AG09309 (cell line): ENCODE results near the gene TEX51.

Experiments
- DNase-seq: peaks from one replicate; pipeline ENCODE4 v3.0.0-alpha.2; 2010; ENCODE audit warnings: low read depth
- H3K4me3 ChIP-seq: 2 replicates; pipeline ENCODE4 v1.5.1; 2011; ENCODE audit warnings: mild to moderate bottlenecking, low read depth, low read length, moderate library complexity; ENCODE audit not compliant: control insufficient read depth
- TF ChIP-seq, protein P1 (sequence below): IDR thresholded peaks from 2 replicates; pipeline ENCODE4 v1.5.1; 2011; ENCODE audit warnings: mild to moderate bottlenecking, low read depth, low read length, inconsistent platforms; ENCODE audit not compliant: insufficient read depth, control insufficient read depth; ENCODE audit errors: missing control alignments

Gene TEX51

DNA sequence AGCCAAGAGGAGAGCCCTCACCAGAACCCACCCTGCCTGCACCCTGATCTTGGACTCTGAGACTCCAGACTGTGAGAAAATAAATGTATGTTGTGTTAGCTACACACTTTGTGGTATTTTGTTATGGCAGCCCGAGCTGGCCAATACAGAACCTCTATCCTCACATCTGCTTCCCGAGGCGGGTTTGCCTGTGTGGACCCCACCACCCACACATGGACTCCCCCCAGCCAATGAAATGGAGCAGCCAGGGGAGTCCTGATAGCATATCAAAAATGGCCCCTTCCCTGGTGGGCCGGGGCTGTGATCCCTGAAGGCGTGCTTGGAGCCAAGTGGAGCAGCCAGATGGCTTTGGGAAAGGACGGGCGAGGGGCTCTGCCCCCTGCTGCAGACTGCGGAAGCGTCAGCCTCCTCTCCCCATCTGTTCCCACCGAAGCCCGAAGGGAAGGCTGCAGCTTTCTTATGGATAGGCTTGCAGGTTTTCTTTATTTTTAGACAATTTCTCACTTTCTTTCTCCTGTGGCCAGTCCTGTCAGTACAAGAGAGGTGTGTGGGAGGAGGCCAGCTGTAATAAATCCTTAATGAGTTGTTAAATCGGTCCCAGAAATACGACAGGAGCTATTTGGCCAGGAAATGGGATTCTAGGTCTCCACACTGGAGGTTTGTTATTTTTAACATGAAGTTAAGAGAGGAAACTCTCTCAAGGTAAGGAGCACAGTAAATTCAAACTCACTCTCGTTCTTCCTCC lies 34.4 kb downstream of the TEX51 start:
- TF ChIP-seq, protein P1, sequence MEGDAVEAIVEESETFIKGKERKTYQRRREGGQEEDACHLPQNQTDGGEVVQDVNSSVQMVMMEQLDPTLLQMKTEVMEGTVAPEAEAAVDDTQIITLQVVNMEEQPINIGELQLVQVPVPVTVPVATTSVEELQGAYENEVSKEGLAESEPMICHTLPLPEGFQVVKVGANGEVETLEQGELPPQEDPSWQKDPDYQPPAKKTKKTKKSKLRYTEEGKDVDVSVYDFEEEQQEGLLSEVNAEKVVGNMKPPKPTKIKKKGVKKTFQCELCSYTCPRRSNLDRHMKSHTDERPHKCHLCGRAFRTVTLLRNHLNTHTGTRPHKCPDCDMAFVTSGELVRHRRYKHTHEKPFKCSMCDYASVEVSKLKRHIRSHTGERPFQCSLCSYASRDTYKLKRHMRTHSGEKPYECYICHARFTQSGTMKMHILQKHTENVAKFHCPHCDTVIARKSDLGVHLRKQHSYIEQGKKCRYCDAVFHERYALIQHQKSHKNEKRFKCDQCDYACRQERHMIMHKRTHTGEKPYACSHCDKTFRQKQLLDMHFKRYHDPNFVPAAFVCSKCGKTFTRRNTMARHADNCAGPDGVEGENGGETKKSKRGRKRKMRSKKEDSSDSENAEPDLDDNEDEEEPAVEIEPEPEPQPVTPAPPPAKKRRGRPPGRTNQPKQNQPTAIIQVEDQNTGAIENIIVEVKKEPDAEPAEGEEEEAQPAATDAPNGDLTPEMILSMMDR, result no peak
- no peak for DNase-seq
- no peak overlapping the region for H3K4me3 ChIP-seq

DNA sequence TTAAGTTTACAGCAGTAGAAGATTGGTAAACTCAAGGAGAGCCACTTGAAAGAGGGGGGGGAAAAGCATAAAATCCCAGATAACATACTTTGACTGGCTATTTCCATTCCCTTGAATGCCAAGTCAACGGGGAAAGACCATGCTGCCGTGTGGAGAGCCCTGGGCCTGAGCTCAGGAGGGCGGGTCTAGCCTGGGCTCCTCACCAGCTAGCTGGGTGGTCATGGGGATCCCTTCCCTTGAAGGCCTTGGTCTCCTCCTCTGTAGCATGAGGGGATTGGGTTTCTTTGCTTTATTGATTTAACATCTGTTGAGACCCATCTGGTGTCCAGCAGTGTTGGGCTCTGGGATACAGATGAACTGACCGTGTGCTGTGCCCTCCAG lies 35.0 kb downstream of the TEX51 start:
- DNase-seq, result no peak
- no peak overlapping the region for H3K4me3 ChIP-seq
- TF ChIP-seq, protein P1, result no peak

- no peak overlapping the region for H3K4me3 ChIP-seq
- DNase-seq, result no peak
- TF ChIP-seq, protein P1, result no peak
Observed at GRCh38 chr2:126934809-126935208, 36.1 kb downstream of the TEX51 start.

DNA sequence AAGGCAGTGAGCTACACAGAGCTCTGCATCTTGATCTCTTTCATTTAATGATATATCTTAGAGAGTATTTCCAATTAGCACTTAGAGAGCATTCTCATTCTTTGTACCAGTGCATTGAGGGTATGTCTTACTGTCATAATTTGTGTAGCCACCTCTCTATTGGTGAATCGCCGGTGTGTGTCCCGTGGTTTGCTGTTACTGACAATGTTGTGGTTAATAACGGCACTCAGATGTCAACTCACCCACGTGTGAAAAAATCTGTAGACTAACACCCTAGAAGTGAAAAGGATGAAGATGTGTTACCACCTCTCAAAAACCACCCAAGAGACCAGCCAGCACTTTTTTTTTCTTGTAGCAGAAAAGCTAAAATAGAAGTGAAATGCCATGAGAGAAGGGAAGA lies 37.1 kb downstream of the TEX51 start:
- TF ChIP-seq, protein P1, result no peak
- no peak for DNase-seq
- H3K4me3 ChIP-seq, result no peak overlapping the region

DNA sequence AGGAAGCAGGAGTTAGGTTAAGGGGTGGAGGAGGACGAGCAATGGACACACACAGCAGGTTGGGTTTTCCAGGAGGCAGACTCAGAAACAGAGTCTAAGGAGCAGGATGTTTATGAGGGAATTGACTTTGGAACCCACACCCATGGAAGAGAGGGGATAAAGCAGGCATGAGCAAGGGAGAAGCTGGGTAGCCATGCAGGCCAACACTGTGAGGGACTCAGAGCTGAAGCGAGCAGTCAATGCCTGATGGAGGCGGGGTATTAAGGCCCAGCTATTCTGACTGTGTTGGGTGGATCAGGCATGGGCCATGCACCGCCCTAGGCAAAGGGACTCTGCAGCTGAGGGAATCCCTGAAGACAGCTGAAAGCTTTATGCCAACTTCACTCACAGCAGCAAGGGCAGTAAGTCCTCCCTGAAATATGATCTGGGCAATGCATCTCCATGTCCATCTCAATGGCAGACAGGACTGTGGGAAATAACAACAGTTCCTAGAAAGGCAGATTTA lies 37.6 kb downstream of the TEX51 start:
- TF ChIP-seq, protein P1, result no peak
- no peak for DNase-seq
- H3K4me3 ChIP-seq, result no peak overlapping the region

DNA sequence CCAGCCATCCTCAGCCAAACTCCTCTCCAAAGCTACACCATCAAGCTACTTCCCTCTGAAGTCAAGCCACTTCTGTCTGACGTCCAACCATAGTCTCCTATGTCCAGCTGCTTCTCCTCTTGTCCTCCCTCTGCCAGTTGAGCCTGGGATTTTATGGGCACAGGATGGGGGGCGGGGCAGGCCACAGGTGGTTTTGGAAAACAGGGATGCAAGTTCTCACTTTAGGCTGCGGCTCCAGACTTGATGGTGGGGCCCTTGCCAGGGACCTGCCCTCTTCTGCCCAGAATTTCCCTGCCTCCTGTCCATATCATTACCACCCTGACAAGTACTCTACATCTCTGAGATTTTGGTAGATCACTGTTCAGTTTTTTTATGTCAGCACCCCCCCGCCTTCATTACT lies 41.6 kb downstream of the TEX51 start:
- H3K4me3 ChIP-seq, result no peak overlapping the region
- DNase-seq, result no peak
- TF ChIP-seq, protein P1, result no peak
